ENCODE measurements around the gene DPF3.

GRCh38 chr14:72851635-72852034 is 42.3 kb downstream of the DPF3 start:
- TF ChIP-seq CTCF (IDR thresholded peaks at IDR 0.05; ENCODE audit: low read length) (no peak), EZH2 (optimal IDR thresholded peaks at IDR 0.05; ENCODE audit: low read depth, low read length) (no peak)
